Stimulated activated CD8-positive, alpha-beta memory T cell treated with anti-CD3 and anti-CD28 coated beads, Interleukin-4, amount 100 ng/mL, for 4 hours (primary cell): ENCODE data around the gene FSTL4.

Experiments used
- DNase-seq, 2 donors: peaks; one replicate each; pipeline ENCODE4 v3.0.0-alpha.2; 2020; ENCODE audit warnings: low read depth in 2 of 2, low spot score in 1 of 2

The FSTL4 gene

GRCh38 chr5:133331941-133332340 is 280.4 kb downstream of the FSTL4 start:
- DNase-seq, result no peak

- no peak for DNase-seq
Observed at GRCh38 chr5:133330956-133331355, 281.4 kb downstream of the FSTL4 start.

GRCh38 chr5:133328800-133329199 is 283.5 kb downstream of the FSTL4 start:
- no peak for DNase-seq

GRCh38 chr5:133327946-133328401 is 284.4 kb downstream of the FSTL4 start:
- DNase-seq, result no peak

- DNase-seq, result no peak
Observed at GRCh38 chr5:133326361-133326760, 286.0 kb downstream of the FSTL4 start.

GRCh38 chr5:133325864-133326263 is 286.5 kb downstream of the FSTL4 start:
- no peak for DNase-seq

GRCh38 chr5:133324926-133325325 is 287.4 kb downstream of the FSTL4 start:
- DNase-seq, result no peak

GRCh38 chr5:133323494-133324457 is 288.6 kb downstream of the FSTL4 start:
- DNase-seq, result no peak

GRCh38 chr5:133322743-133323142 is 289.6 kb downstream of the FSTL4 start:
- DNase-seq, result no peak

- no peak for DNase-seq
Observed at GRCh38 chr5:133321833-133322420, 290.4 kb downstream of the FSTL4 start.

GRCh38 chr5:133321286-133321832 is 291.0 kb downstream of the FSTL4 start:
- no peak for DNase-seq

- no peak for DNase-seq
Observed at GRCh38 chr5:133319905-133320520, 292.3 kb downstream of the FSTL4 start.

- no peak for DNase-seq
Observed at GRCh38 chr5:133319244-133319643, 293.1 kb downstream of the FSTL4 start.

- no peak for DNase-seq
Observed at GRCh38 chr5:133317558-133317957, 294.8 kb downstream of the FSTL4 start.

- no peak for DNase-seq
Observed at GRCh38 chr5:133316346-133317343, 295.7 kb downstream of the FSTL4 start.

GRCh38 chr5:133314086-133314485 is 298.3 kb downstream of the FSTL4 start:
- no peak for DNase-seq

GRCh38 chr5:133311176-133311575 is 301.2 kb downstream of the FSTL4 start:
- DNase-seq, result no peak

GRCh38 chr5:133309984-133310621 is 302.2 kb downstream of the FSTL4 start:
- DNase-seq, result no peak

GRCh38 chr5:133309166-133309795 is 303.1 kb downstream of the FSTL4 start:
- DNase-seq, result no peak
